Lower leg skin (tissue), 4 donors: ENCODE data around the gene CAPZA1. TPM values are rescaled to one million over a fixed set of nuclear protein-coding genes. Genes with fewer than 3 reads are reported as not detected.

Experiments
- DNase-seq, 2 donors: peaks; one replicate each; pipeline ENCODE4 v3.0.0-alpha.2; 2019; ENCODE audit warnings: low spot score in 2 of 2
- H3K4me3 ChIP-seq: fragments of 200-600 bp; sonication (generic); 2 replicates; pipeline ENCODE4 v1.5.1; 2017; ENCODE audit warnings: mild to moderate bottlenecking, low read depth; ENCODE audit not compliant: poor library complexity, severe bottlenecking
- CTCF ChIP-seq, 3 donors: fragments of 450-650 bp; IDR thresholded peaks; one replicate each; pipeline ENCODE4 v1.5.1; 2016; ENCODE audit warnings: antibody characterized with exemption in 3 of 3, mild to moderate bottlenecking in 3 of 3, moderate library complexity in 2 of 3
- POLR2A ChIP-seq, 2 donors: fragments of 450-650 bp; IDR thresholded peaks; one replicate each; pipeline ENCODE4 v1.6.1; 2016 to 2017; ENCODE audit warnings: antibody characterized with exemption in 2 of 2, mild to moderate bottlenecking in 1 of 2, moderate library complexity in 1 of 2
- WGBS, 2 donors: methylation state at CpG; one replicate each; pipeline ENCODE4 v1.1.5; 2018; 5-methylcytosine and 5-hydroxymethylcytosine counted together
- intact Hi-C: fragments of 100-400 bp; cut with DNase I; formaldehyde crosslinking; loops from one replicate; pipeline ENCODE4 v1.15.0; 2023; ENCODE audit warnings: low total_unique reads
- total RNA-seq, 4 donors: library from RNA; depleted of rRNA; stranded (reverse); fragments of >200 nt; gene quantifications; one replicate each; pipeline ENCODE4 v1.1.0, GENCODE V29; 2016

The CAPZA1 gene
- total RNA-seq, 4 donors from 2014 or later, result 110 to 170 (median 144) TPM

- WGBS, 2 donors, result 96 to 100% methylated on average over 5 of the region's 5 CpGs
- no peak overlapping the region for H3K4me3 ChIP-seq
- peak in 1 of 2 donors; percentile 70 for DNase-seq
- TF ChIP-seq POLR2A (IDR thresholded peaks at IDR 0.05) (no peak), CTCF (IDR thresholded peaks at IDR 0.05) (no peak)
- intact Hi-C loops, result no loop called here
These were observed 73.0 kb downstream of the CAPZA1 start for GRCh38 chr1:112692681-112693080.

GRCh38 chr1:112693821-112694220, 74.2 kb downstream of the CAPZA1 start:
- DNase-seq, result no peak
- 87 to 91% methylated on average over 5 to 6 of the region's 6 CpGs for WGBS, 2 donors
- no peak overlapping the region for H3K4me3 ChIP-seq
- TF ChIP-seq POLR2A (IDR thresholded peaks at IDR 0.05) (no peak), CTCF (IDR thresholded peaks at IDR 0.05) (no peak)
- intact Hi-C loops, result no loop called here

GRCh38 chr1:112694363-112694929, 74.8 kb downstream of the CAPZA1 start:
- 82 to 90% methylated on average over 15 of the region's 15 CpGs for WGBS, 2 donors
- TF ChIP-seq POLR2A (IDR thresholded peaks at IDR 0.05), result no peak
- no peak for TF ChIP-seq CTCF (IDR thresholded peaks at IDR 0.05)
- intact Hi-C loops, result no loop called here
- peak in 1 of 2 donors; percentile 79 for DNase-seq
- H3K4me3 ChIP-seq, result no peak overlapping the region

GRCh38 chr1:112695276-112695675, 75.6 kb downstream of the CAPZA1 start:
- TF ChIP-seq POLR2A (IDR thresholded peaks at IDR 0.05), result no peak
- no peak for TF ChIP-seq CTCF (IDR thresholded peaks at IDR 0.05)
- 93 to 99% methylated on average over 9 of the region's 9 CpGs for WGBS, 2 donors
- no peak overlapping the region for H3K4me3 ChIP-seq
- peak in 1 of 2 donors; percentile 80 for DNase-seq
- intact Hi-C loops, result no loop called here

GRCh38 chr1:112696578-112697314, 77.1 kb downstream of the CAPZA1 start:
- 83 to 89% methylated on average over 7 of the region's 7 CpGs for WGBS, 2 donors
- DNase-seq, result peak in 1 of 2 donors; percentile 59
- H3K4me3 ChIP-seq, result no peak overlapping the region
- no peak for TF ChIP-seq POLR2A (IDR thresholded peaks at IDR 0.05)
- TF ChIP-seq CTCF (IDR thresholded peaks at IDR 0.05), result no peak
- intact Hi-C loops, result no loop called here
